ENCODE measurements around the gene PDE2A.

PDE2A gene

DNA sequence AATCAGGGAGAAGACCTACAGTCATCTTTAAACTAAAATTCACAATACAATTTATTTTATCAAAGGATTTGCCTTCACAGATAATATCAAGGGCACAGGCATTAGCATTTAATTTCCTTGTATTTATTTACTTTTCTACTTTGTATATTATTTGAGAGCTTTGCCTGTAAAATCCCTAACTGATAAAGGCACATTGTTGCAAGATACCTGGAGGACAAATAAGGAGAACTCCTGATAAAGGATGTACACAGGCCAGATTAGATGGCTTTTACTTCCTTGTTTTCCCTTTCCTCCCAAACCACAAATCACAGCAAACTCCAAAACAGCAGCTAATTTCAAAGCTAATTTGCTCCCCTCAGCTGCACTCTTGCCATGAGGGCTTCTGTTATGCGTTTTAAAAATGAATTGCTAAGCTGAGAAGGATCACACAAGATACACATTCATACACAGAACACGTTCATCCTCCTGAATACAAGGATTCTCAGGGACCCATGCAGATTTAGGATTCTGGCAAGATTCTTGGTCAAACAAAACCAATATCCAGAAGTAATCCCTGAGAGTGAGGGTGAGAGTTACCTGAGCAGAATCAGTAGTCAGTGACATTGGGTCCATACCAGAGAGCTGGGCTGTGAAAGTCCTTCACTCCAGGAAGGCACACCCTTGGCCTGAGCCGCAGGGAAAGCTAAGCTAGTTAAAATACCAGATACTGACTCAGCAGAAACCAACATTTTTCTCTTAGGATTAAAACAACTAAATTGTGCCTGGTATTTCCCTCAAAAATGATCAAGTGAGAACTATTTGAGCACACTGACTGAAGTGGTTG lies 139.6 kb downstream of the PDE2A start:
- DNase-seq = no peak

DNA sequence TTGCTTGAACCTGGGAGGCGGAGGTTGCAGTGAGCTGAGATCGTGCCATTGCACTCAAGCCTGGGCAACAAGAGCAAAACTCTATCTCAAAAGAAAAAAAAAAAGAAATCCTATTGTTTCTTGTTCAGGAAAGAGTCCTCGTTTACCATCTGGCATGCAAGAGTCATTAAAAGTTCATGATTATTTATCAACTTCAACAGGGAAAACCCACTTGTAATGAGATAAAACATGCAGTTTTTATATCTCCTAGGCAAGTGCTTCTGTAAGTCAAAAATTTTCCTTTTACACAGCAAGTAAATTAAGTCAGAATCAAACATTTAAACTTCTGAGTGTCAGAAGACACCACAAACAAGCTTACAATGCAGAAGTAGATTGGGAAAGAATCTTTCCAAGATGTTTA lies 145.2 kb downstream of the PDE2A start:
- DNase-seq = no peak

DNA sequence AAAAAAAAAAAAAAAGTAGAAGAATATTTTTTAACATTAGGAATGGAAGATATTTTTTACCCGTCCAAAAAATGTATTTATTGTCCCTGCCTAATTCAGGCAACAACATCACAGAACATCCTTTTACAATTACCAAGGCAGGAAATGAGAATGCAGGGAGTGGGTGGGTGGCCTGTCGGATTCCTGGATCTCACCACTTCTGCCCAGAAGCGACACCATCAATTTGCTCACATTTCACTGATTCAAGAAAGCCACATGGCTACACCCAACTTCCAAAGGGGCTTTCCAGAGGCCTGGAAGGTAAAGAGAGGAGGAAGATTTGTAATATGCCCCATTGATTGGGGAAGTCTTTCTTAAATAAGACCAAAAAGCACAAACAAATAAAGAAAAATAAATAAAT lies 146.1 kb downstream of the PDE2A start:
- no peak for DNase-seq
